ENCODE results near the gene DUS1L.

Gene DUS1L

DNA sequence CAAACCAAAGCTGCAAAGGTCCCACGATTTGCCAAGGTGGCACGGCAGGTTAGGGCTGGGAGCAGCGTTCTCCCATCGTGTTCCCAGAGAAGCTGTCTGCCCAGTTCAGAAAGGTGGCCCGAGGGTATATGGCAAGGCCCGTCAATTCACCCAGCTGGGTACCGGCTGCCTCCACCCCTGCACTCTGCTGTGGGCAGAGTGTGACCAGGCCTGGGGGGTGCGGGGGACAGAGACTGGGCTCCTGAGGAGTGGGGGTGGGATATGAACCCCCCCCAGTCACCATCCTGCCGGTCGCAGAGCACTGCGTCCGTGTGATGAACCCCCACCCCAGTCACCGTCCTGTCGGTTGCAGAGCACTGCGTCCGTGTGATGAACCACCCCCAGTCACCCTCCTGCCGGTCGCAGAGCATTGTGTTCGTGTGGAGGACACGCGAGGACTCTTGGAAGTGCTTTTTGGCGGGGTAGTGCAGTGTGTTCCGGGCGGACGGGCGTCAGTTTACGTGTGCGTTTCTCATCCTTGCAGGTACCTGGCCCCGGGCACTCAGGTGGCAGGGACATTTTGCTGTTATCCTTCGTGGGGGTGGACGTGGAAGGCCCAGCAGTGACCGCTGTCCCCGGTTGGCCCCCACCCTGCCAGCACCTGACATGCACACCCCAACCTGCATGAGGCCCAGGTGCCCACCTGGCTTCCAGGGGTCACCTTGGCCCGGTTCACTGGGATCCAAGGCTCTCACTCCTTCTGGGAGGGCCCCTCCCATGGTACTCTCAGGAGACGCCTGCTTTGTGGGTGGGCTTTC lies 35.1 kb upstream of the DUS1L start:
- no peak for DNase-seq (ENCODE audit: low read depth, low spot score)

DNA sequence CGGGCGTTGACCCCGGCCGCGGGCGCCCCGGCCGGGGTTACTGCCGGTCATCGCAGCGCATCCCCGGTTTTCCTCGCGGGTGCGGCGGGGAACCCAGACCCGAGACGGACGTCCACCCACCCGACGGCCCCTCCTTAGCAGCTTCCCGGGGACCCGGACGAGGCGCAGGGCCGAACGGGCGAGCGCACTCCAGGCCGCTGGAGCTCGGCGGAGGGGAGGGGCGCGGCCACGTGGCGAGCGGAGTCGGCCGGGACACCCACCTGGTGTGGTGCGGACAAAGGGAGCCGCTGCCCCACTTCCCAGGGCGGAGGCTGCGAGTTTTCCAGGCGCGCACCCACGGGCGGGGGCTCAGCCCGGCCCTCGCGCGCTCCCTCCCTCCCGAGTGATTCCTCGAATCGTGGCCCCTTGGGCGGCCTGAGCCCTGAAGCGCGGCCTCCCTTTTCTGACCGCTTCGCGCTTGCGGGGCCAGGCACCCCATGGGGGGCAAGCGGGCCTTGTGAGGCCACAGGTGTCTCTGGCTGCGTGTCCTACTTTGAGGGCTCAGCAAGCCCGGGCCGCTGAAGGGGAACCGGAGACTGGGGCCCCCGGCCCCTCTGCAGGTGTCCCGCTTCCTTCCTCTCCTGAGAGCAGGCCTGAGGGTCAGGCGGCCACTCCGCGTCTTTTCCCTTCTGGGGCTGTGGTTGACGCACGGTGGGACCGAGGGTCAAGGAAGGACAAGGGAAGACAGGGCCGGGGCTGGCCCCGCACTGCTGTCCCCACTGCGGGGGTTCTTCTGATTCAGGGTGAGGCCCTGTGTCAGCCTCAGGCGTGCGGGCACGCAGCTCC lies 33.5 kb upstream of the DUS1L start:
- peak; percentile 60 for DNase-seq (ENCODE audit: low read depth, low spot score)

DNA sequence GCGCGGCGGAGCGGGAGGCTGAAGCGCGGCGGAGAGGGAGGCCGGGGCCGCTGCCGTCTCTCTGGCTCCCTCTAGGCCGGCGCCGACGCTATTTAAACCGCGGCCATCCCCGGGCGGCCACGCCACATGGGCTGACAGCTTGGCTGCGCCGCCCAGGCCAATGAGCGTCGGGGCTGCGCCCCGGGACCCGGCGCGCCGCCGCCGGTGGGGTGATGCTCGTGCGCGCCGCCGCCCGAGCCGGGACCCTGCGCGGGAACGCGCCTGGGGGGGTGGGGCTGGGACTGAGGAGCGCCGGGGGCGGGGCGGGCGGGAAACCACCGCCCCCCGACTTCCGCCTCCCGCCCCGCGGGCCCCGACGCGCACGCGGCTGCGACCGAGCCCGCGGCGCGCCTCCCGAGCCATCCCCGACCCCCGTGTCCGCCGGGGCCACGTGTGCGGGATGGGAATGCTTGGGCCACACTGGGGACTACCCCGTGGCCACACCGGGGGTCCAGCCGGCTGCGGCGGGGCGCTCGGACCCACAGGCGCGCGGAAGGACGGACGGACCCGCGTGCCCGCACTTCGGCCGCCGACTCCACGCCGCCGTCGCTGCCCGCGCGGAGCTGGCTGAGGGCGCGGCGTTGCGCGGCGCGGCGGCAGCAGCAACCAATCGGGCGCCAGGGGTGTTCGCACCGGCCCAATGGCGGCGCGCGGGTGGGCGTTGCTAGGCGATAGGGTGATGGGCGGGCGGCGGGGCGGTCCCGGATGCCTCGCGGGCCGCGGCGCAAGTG lies 32.8 kb upstream of the DUS1L start, which contains the start of gene FASN:
TSS of gene FASN (minus strand) at position 68 of the 770 bp plus-strand sequence. CDS start 1,791 bp downstream, outside the sequence.
- DNase-seq (ENCODE audit: low read depth, low spot score), result peak; percentile 96

DNA sequence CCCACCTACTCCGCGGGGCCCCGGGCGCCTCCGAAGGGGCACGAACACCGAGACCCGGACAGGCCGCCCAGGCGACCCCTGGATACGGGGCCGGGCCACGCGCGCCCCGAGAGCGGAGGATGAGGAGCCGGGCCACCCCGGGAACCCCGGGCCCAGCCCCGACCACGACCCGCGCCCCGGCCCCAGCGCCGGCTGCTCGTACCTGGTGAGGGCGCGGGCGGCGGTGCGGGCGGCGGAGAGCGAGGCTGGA lies 32.2 kb upstream of the DUS1L start:
- DNase-seq (ENCODE audit: low read depth, low spot score), result no peak

DNA sequence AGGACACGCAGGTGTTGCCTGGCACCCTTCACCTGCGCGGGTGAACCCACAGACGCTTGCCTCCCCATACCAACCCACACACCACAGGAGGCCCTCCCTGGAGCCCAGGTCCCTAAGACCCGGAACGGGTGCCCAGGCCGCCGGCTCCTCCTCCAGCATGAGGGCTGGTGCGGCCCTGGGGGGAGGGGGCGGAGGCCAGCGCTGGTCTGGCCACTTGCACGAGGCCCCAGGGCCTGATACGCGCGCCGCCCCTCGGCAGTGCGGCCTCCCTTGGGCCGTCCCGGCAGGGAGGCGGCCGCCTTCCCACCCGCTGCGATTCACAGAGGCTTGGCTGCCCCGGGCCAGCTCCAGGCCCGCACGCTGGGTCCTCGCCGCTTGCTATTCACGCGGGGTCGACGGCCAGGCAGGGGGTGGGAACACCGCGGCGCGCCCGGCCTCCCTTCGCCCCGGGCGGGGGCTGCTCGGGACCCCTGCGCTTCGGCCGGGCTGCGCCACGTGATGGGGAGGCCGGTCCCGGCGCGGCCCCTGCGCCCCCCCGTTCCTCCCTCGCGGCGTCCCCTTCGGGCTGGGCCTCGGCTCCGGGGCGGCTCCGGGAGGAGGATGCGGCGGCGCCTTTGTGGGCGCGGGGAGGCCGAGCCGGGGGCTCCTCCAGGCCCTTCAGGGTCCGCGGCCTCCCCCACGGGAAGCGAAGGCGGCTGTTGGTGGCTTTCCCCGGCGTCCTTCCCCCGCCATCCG lies 31.7 kb upstream of the DUS1L start:
- DNase-seq (ENCODE audit: low read depth, low spot score), result peak; percentile 58

DNA sequence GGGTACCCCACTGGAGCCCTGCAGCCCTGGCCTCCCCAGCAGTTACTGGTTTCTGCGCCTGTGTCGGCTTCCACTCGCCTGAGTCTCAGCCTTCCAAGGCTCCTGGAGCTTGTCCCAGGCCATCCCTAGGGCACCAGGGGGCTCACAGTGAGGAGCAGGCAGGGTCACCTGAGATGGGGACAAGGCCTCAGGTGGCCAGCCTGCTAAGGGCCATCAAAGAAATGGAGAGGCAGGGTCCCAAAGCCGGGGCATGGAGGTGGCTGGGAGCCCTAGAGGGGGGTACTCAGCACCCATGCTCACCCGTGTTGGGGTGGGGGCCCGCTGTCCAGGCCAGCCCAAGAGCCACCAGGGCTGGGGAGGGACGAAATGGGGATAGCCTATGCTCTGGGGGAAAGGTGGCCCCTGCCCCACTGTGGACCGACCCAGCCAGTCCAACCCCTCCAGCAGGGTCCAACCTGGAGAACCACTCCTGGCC lies 31.1 kb upstream of the DUS1L start:
- DNase-seq (ENCODE audit: low read depth, low spot score), result no peak

DNA sequence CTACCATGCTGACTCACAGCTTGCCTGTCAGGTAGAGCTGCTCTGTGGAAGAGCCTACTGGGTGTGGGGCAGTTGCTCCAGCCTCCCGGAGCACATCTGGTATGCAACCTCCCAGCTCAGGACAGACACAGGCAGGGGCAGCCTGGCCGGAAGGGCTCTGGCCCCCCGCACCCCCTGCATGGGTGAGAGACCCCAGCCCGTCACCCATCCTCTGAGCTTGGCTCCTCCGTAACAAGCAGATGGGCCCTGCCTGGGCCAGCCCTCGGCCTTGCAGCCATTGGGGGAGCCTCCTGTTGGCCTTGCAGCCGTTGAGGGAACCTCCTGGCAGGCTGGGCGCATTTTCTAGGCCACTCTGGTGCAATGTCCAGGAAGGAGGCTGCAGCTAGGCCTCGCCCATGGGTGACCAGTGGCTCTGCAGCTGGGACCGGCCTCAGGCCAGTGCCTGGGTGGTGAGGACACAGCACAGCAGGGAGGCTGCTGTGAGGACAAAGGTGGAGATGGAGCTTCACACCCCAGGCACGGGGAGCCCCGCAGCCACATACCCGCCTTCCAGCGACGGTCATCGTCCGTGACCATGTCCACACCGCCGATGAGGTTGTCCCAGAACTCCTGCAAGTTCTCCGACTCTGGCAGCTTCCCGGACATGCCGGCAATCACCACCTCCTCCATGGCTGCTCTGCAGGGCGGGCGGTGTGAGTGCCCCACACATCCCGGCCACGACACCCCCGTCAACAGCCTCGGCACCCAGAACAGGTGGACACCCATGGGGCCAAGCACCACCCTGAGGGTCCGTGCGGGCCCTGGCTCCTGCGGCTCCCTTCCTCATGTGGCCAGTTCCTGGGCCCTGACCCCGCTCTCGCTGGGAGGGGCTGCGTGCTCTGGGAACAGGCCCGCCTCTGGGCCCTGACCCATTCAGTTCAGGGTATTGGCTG lies 30.4 kb upstream of the DUS1L start:
- peak; percentile 37 for DNase-seq (ENCODE audit: low read depth, low spot score)

DNA sequence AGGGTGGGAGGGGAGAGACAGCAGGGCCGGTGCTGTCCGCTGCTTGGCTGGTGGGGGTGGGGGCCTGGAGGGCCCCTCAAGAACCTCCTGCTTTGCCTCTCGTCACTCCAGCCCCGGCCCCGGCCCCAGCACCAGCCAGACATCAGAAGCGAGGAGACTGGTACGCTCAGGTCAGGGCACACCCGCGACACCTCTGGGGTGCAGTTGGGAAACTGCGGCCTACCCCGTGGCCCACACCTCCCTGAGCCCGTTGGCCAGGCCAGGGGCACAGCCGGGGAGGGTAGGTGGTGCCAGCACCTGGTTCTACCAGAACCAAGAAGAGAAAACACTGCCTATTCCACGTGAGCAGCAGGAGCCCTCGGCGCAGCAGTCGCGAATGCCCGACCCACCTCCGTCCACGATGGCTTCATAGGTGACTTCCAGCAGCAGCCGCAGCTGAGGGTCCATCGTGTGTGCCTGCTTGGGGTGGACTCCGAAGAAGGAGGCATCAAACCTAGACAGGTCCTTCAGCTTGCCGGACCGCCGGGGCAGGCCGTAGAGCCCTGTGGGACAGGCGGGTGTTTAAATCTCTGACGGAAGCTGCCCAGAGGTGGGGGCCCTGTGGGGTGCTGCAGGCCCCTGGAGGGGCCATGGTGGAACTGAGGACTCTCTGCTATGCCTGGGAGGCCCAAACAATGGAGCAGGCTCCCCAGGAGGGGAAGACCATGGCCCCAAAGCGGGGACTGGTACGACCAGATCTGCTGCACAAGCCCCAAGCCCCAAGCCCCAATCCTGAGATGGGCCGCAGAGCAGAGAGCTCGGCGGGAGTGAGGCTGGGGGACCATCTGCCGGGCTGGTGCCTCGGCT lies 29.6 kb upstream of the DUS1L start:
- no peak for DNase-seq (ENCODE audit: low read depth, low spot score)

DNA sequence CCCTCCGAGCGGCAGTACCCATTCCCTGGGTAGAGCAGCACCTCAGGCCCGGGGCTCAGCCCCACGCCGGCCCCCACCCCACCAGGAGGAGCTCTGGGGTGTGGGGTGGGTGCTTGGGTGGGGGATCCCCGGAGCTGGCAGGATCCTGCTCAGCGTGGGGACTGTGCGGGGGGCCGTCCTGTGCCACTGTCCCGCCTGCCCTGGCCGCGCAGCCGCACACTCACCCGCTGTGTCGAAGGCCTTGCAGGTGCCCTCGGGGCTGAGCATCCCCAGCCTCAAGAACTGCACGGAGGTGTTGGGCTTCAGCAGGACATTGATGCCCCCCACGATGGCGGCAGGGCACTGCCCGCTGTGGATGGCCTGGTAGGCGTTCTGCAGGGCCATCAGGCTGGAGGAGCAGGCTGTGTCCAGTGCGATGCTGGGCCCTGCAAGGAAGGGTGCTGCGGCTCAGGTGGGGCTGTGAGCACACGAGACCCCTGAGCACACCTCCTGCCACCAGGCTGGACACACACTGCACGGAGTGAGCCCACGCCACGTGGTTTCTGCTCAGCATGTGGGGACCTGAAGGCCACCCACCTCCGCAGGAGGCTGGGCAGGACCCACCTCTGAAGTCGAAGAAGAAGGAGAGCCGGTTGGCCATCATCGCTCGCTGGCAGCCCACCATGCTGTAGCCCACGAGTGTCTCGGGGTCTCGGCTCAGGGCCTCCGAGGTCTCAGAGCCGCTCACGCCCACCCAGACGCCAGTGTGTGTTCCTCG lies 27.6 kb upstream of the DUS1L start:
- no peak for DNase-seq (ENCODE audit: low read depth, low spot score)

DNA sequence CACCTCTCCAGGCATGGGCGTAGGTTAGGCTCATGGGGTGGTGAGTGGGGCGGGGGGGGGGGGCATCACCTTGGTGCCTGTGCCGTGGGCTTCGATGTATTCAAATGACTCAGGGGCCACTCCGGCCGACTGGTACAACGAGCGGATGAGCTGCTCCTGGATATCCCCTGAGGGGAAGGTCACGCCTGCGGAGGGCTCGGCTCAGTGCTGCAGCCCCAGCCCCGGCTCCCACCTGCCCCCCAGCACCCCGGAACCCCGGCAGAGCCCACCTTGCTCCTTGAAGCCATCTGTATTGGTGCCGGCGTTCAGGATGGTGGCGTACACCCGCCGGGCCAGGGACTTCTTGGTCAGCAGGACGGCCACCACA lies 27.0 kb upstream of the DUS1L start:
- no peak for DNase-seq (ENCODE audit: low read depth, low spot score)

DNA sequence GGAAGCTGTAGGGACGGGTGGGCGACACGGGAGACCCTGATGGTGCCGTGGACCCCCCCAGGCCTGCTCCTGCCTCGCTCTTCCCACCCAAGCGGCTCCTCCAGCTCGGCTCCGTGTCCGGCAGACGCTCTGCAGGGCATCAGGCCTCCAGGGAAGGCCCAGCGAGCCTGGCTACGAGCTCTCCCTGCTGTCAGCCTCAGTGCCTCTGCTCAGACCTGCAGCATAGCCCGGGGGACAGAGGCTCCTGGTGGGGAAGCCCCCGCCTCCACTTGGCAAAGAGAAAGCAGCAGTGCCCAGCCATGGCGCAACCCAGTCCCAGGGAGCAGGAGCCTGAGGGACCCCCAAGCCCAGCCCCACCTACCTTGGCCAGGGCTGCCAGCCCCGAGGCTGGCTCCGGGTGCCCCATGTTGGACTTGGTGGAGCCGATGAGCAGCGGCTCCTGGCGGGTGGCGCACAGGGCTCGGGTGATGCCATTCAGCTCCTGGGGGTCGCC lies 26.5 kb upstream of the DUS1L start:
- no peak for DNase-seq (ENCODE audit: low read depth, low spot score)

DNA sequence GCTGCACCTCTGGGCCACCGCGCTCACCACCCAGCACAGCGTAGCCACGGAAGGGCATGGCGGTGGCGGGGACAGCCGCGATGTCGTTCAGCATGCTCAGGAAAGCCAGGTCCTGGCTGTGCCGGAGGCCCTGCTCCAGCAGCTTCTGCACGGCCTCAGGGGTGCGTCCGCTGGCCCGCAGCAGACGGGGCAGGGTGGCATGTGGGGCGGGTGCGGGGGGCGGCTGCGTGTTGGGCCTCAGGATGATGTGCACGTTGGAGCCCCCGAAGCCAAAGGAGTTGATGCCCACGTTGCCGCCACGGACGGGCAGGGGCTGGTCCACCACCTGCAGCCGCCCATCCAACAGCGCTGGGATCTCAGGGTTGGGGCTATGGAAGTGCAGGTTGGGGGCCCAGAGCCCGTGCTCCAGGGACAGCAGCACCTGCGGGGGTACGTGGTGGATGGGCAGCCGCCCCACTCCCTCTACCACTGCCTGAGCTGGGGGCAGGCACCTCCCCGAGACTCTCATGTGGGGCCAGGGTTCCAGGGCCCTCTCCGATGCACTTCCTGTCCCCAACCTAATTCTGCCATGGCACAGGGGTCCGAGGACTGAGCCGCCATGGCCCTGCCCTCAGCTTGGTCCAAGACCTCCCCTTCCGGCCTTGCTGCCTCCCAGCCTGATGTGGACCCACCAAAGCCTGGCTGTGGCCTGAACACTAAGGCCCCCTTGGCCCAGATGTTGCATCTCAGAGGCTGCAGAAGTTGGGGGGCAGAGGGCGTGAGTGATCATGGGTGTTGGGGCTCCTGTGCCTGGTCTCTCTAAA lies 25.9 kb upstream of the DUS1L start:
- no peak for DNase-seq (ENCODE audit: low read depth, low spot score)

DNA sequence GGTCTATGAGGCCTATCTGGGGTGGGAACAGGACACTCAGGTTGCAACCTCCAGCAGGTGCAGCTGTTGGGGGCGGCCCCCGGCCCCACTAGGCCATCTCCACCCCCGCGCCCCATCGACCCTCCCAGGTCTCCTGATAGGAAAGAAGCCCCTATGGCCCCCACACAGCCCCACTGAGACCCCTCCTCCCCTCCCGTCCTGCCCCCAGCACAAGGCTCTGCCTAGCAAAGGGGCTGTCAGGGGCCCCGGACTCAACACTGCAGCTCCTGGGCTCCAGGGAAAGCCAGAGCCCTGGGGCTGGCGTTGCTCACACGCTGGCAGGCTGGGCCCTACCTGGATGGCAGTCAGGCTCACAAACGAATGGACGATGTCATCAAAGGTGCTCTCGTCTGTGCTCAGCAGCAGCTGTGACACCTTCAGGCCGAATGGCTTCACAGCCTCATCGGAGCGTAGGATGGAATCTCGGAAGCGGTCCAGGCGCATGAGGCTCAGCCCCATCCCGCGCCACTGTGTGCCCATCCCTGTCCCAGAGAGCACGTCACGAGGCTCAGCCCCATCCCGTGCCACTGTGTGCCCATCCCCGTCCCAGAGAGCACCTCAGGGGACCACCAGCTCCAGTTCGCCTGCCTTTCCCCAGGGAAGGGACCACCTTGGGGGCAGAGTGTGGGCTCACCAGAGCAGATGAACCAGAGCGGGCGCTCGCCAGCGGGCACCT lies 25.1 kb upstream of the DUS1L start:
- no peak for DNase-seq (ENCODE audit: low read depth, low spot score)

DNA sequence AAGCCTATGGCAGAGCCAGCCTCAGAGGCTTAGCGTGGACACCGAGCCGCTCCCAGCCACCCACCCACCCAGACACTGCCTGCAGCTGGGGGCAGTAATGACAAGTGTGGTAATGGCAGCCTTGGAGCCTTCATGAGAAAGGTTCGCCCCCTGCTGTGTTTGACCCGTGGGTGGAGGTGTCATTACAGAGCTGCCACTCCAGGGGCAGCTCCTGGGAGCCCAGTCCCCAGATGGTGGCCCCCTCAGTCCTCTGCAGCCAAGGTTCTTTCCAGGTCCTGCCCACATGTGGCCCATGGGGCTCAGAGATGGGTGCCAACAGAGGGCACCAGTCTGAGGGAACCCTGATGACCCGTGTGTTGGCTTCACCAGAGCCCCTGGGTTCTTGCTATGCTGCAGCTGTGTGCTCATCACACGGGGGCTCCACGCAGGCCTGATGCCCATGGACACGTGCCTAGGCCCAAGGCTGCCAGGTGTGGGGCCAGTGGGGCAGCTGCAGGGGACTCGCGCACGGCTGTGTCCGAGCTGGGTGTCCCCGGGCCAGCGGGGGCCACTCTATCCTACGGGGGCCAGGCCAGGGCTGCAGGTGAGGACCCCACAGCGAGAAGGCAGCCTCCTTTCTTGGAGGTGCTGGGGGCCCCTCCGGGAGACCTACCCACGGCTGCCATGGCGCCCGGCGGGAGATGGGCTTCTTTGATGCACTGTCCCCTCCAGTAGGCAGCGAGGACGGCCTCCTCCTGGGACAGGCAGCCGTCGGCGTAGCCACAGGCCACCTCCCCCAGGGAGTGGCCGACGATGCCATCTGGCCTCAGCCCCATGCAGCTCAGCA lies 24.3 kb upstream of the DUS1L start:
- DNase-seq (ENCODE audit: low read depth, low spot score), result no peak

DNA sequence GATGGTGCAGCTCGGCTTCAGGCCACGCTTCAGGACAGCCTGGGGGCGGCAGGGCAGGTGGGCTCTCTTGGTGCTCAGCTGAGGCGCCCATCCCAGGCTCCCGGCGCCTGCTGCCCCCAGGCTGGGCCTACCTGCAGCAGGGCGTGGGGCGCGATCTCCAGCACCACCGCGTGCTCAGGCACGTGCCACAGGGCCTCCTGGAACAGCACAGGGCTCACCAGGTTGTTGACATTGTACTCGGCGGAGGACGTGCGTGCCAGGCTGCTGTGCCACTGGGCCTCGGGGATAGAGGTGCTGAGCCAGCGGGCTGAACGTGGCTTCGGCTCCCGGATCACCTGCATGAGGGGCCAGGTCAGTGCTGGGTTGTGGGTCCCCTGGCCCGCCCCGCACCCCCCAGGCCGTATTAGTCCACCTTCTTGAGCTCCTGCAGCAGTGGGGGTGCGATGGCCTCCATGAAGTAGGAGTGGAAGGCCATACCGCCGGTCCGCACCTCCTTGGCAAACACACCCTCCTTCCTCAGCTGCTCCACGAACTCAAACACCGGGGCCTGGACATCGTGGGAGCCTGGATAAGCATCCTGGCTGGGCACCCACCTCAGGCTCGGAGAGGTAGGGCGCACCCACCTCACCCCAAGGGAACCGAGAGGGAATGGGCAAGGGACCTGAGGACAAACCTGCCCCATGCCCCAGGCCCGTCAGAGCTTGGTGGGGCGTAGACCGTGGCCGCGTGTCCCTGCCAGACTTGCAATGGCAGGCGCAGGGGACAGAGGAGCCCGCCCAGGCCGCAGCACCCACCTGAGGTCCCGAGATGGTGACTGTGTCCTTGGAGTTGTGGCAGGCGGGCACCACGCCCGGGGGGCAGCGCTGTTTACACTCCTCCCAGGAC lies 23.5 kb upstream of the DUS1L start:
- DNase-seq (ENCODE audit: low read depth, low spot score), result no peak

All from ELF-1 (cell line).